ENCODE data around the gene GTF3C4. TPM values are rescaled to one million over a fixed set of nuclear protein-coding genes. Genes with fewer than 3 reads are reported as not detected.

The GTF3C4 gene
- polyA plus RNA-seq, 3 donors, result 0.99 to 2.7 (median 2.1) TPM

- intact Hi-C loops (cut with micrococcal nuclease), result no loop called here
- peaks cover 17 to 56% of the 10 kb centered on the region in 2 donors for H3K36me3 ChIP-seq (replicated peaks in 1 of 2; ENCODE audit: control insufficient read depth in 1 of 2, insufficient read depth in 2 of 2, low read length in 2 of 2)
Measured at GRCh38 chr9:132637351-132637750, 32.9 kb upstream of the GTF3C4 start.

GRCh38 chr9:132637801-132638200 lies 32.5 kb upstream of the GTF3C4 start:
- Histone ChIP-seq H3K9ac (ENCODE audit: insufficient read depth, low read length, poor library complexity, severe bottlenecking) (no peak overlapping the region), H3K4me1 (ENCODE audit: control insufficient read depth in 1 of 2, insufficient read depth in 2 of 2, low read length in 2 of 2) (no peaks in the 10 kb centered on the region), H3K36me3 (replicated peaks in 1 of 2; ENCODE audit: control insufficient read depth in 1 of 2, insufficient read depth in 2 of 2, low read length in 2 of 2) (peaks cover 18 to 59% of the 10 kb centered on the region in 2 donors), H3K27ac (ENCODE audit: low read depth in 1 of 2, low read length in 2 of 2) (no peak overlapping the region), H3K27me3 (ENCODE audit: control insufficient read depth in 2 of 2, insufficient read depth in 2 of 2, low read length in 2 of 2) (no peaks in the 10 kb centered on the region), H2AFZ (ENCODE audit: insufficient read depth, low read depth, low read length, poor library complexity, severe bottlenecking) (no peak overlapping the region), H4K20me1 (ENCODE audit: insufficient read depth, low read length) (no peaks in the 10 kb centered on the region), H3K9me3 (replicated peaks in 1 of 2; ENCODE audit: control insufficient read depth in 1 of 2, insufficient read depth in 1 of 2, low read length in 2 of 2) (no peaks in the 10 kb centered on the region), H3K4me3 (replicated peaks in 1 of 3; ENCODE audit: low read depth in 2 of 3, low read length in 3 of 3) (no peak overlapping the region), H3K4me2 (replicated peaks; ENCODE audit: extremely low read depth, low read length, poor library complexity, severe bottlenecking) (no peak overlapping the region), H3K79me2 (ENCODE audit: insufficient read depth, low read length) (no peaks in the 10 kb centered on the region)
- TF ChIP-seq CTCF (IDR thresholded peaks at IDR 0.05), result no peak
- Mint-ChIP-seq H3K9me3 (no peaks in the 10 kb centered on the region), H3K4me3 (no peak overlapping the region), H3K4me1 (no peaks in the 10 kb centered on the region), H3K27me3 (ENCODE audit: low read depth in 3 of 3) (peaks cover 0 to 2% (median 2%) of the 10 kb centered on the region in 3 donors), H3K27ac (no peak overlapping the region), H3K36me3 (peaks cover 33 to 46% of the 10 kb centered on the region in 2 donors)
- WGBS (ENCODE audit: insufficient coverage), result 97% methylated on average over 10 of the region's 12 CpGs
- intact Hi-C loops (cut with micrococcal nuclease), result no loop called here
- no peak for DNase-seq

More at GRCh38 chr9:132637351-132637750, 32.9 kb upstream of the GTF3C4 start:
- Mint-ChIP-seq H3K27me3 (ENCODE audit: low read depth in 3 of 3) (peaks cover 0 to 2% (median 2%) of the 10 kb centered on the region in 3 donors), H3K4me3 (no peak overlapping the region), H3K9me3 (no peaks in the 10 kb centered on the region), H3K36me3 (peaks cover 31 to 46% of the 10 kb centered on the region in 2 donors), H3K27ac (no peak overlapping the region), H3K4me1 (no peaks in the 10 kb centered on the region)
- no peak overlapping the region for H3K4me2 ChIP-seq (replicated peaks; ENCODE audit: extremely low read depth, low read length, poor library complexity, severe bottlenecking)
- no peak for TF ChIP-seq CTCF (IDR thresholded peaks at IDR 0.05)
- H3K9ac ChIP-seq (ENCODE audit: insufficient read depth, low read length, poor library complexity, severe bottlenecking), result no peak overlapping the region
- no peak overlapping the region for H3K4me3 ChIP-seq (replicated peaks in 1 of 3; ENCODE audit: low read depth in 2 of 3, low read length in 3 of 3)
- no peaks in the 10 kb centered on the region for H3K79me2 ChIP-seq (ENCODE audit: insufficient read depth, low read length)
- no peak overlapping the region for H3K27ac ChIP-seq (ENCODE audit: low read depth in 1 of 2, low read length in 2 of 2)
- H4K20me1 ChIP-seq (ENCODE audit: insufficient read depth, low read length), result no peaks in the 10 kb centered on the region
- no peaks in the 10 kb centered on the region for H3K9me3 ChIP-seq (replicated peaks in 1 of 2; ENCODE audit: control insufficient read depth in 1 of 2, insufficient read depth in 1 of 2, low read length in 2 of 2)
- no peaks in the 10 kb centered on the region for H3K4me1 ChIP-seq (ENCODE audit: control insufficient read depth in 1 of 2, insufficient read depth in 2 of 2, low read length in 2 of 2)
- 96% methylated on average over 4 of the region's 12 CpGs for WGBS (ENCODE audit: insufficient coverage)
- no peak for DNase-seq
- no peaks in the 10 kb centered on the region for H3K27me3 ChIP-seq (ENCODE audit: control insufficient read depth in 2 of 2, insufficient read depth in 2 of 2, low read length in 2 of 2)
- H2AFZ ChIP-seq (ENCODE audit: insufficient read depth, low read depth, low read length, poor library complexity, severe bottlenecking), result no peak overlapping the region

All from CD14-positive monocyte (primary cell).